ENCODE data around the gene CD24. TPM values are rescaled to one million over a fixed set of nuclear protein-coding genes. Genes with fewer than 3 reads are reported as not detected.

CD24 gene
- total and polyA plus RNA-seq, 2 of the 8 experiments (the other 6 are each of a cell fraction or from before 2014, with no cell fraction given) = 2,134 to 2,327 TPM

- TF ChIP-seq, protein P1, sequence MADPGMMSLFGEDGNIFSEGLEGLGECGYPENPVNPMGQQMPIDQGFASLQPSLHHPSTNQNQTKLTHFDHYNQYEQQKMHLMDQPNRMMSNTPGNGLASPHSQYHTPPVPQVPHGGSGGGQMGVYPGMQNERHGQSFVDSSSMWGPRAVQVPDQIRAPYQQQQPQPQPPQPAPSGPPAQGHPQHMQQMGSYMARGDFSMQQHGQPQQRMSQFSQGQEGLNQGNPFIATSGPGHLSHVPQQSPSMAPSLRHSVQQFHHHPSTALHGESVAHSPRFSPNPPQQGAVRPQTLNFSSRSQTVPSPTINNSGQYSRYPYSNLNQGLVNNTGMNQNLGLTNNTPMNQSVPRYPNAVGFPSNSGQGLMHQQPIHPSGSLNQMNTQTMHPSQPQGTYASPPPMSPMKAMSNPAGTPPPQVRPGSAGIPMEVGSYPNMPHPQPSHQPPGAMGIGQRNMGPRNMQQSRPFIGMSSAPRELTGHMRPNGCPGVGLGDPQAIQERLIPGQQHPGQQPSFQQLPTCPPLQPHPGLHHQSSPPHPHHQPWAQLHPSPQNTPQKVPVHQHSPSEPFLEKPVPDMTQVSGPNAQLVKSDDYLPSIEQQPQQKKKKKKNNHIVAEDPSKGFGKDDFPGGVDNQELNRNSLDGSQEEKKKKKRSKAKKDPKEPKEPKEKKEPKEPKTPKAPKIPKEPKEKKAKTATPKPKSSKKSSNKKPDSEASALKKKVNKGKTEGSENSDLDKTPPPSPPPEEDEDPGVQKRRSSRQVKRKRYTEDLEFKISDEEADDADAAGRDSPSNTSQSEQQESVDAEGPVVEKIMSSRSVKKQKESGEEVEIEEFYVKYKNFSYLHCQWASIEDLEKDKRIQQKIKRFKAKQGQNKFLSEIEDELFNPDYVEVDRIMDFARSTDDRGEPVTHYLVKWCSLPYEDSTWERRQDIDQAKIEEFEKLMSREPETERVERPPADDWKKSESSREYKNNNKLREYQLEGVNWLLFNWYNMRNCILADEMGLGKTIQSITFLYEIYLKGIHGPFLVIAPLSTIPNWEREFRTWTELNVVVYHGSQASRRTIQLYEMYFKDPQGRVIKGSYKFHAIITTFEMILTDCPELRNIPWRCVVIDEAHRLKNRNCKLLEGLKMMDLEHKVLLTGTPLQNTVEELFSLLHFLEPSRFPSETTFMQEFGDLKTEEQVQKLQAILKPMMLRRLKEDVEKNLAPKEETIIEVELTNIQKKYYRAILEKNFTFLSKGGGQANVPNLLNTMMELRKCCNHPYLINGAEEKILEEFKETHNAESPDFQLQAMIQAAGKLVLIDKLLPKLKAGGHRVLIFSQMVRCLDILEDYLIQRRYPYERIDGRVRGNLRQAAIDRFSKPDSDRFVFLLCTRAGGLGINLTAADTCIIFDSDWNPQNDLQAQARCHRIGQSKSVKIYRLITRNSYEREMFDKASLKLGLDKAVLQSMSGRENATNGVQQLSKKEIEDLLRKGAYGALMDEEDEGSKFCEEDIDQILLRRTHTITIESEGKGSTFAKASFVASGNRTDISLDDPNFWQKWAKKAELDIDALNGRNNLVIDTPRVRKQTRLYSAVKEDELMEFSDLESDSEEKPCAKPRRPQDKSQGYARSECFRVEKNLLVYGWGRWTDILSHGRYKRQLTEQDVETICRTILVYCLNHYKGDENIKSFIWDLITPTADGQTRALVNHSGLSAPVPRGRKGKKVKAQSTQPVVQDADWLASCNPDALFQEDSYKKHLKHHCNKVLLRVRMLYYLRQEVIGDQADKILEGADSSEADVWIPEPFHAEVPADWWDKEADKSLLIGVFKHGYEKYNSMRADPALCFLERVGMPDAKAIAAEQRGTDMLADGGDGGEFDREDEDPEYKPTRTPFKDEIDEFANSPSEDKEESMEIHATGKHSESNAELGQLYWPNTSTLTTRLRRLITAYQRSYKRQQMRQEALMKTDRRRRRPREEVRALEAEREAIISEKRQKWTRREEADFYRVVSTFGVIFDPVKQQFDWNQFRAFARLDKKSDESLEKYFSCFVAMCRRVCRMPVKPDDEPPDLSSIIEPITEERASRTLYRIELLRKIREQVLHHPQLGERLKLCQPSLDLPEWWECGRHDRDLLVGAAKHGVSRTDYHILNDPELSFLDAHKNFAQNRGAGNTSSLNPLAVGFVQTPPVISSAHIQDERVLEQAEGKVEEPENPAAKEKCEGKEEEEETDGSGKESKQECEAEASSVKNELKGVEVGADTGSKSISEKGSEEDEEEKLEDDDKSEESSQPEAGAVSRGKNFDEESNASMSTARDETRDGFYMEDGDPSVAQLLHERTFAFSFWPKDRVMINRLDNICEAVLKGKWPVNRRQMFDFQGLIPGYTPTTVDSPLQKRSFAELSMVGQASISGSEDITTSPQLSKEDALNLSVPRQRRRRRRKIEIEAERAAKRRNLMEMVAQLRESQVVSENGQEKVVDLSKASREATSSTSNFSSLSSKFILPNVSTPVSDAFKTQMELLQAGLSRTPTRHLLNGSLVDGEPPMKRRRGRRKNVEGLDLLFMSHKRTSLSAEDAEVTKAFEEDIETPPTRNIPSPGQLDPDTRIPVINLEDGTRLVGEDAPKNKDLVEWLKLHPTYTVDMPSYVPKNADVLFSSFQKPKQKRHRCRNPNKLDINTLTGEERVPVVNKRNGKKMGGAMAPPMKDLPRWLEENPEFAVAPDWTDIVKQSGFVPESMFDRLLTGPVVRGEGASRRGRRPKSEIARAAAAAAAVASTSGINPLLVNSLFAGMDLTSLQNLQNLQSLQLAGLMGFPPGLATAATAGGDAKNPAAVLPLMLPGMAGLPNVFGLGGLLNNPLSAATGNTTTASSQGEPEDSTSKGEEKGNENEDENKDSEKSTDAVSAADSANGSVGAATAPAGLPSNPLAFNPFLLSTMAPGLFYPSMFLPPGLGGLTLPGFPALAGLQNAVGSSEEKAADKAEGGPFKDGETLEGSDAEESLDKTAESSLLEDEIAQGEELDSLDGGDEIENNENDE (IDR thresholded peaks at IDR 0.05; ENCODE audit: insufficient replicate concordance, low read length) = no peak
- TF ChIP-seq SAP30 (IDR thresholded peaks at IDR 0.05; ENCODE audit: insufficient read depth, insufficient replicate concordance, low read length) (no peak), RNF2 (IDR thresholded peaks at IDR 0.05; ENCODE audit: borderline replicate concordance, low read depth, low read length, missing control alignments, poor library complexity, severe bottlenecking) (no peak), CEBPB (IDR thresholded peaks at IDR 0.05; ENCODE audit: low read depth, low read length) (no peak), CBX5 (IDR thresholded peaks at IDR 0.05; ENCODE audit: low read depth, low read length) (no peak), SIX5 (IDR thresholded peaks at IDR 0.05; ENCODE audit: low read depth, low read length) (no peak), HDAC6 (IDR thresholded peaks at IDR 0.05; ENCODE audit: low read depth, low read length) (no peak), JUN (IDR thresholded peaks at IDR 0.05; ENCODE audit: low read depth, low read length) (no peak), GABPA (IDR thresholded peaks at IDR 0.05; ENCODE audit: borderline replicate concordance, insufficient read depth, low read length) (no peak)
Measured at GRCh38 chr6:106927531-106928398, 46.8 kb downstream of the CD24 start (continued).

Measured in H1 (cell line).